ENCODE data around the gene ZNF143. TPM values are rescaled to one million over a fixed set of nuclear protein-coding genes. Genes with fewer than 3 reads are reported as not detected.

The ZNF143 gene
- total RNA-seq, 3 donors from 2014 or later (not counting 1 experiment from before 2014, with no cell fraction given), result 27.4 to 32.7 (median 32.6) TPM

GRCh38 chr11:9462172-9462799 is 1.5 kb downstream of the ZNF143 start:
- H3K27me3 ChIP-seq (ENCODE audit: control insufficient read depth, insufficient read depth, low read length), result no peaks in the 10 kb centered on the region

GRCh38 chr11:9462806-9463537 is 2.2 kb downstream of the ZNF143 start:
- H3K27ac Mint-ChIP-seq, result peak overlapping the region; percentile 98 to 99
- ATAC-seq (no peak), DNase-seq (no peak)
- peak overlapping the region; percentile 80 for H3K4me3 Mint-ChIP-seq
- Histone ChIP-seq H3K4me3 (ENCODE audit: low read length) (no peak overlapping the region), H3K27ac (ENCODE audit: low read length) (no peak overlapping the region), H3K27me3 (ENCODE audit: control insufficient read depth, insufficient read depth, low read length) (no peaks in the 10 kb centered on the region), H3K36me3 (ENCODE audit: control insufficient read depth, insufficient read depth, low read length) (no peaks in the 10 kb centered on the region), H3K4me1 (ENCODE audit: control insufficient read depth, insufficient read depth, low read length) (peaks cover 14% of the 10 kb centered on the region), H3K9me3 (ENCODE audit: control insufficient read depth, insufficient read depth, low read length) (no peaks in the 10 kb centered on the region)
- no peaks in the 10 kb centered on the region for H3K27me3 Mint-ChIP-seq (ENCODE audit: low read depth in 2 of 2)
- peaks cover 37% of the 10 kb centered on the region in 2 donors for H3K4me1 Mint-ChIP-seq
- WGBS (ENCODE audit: insufficient coverage), result 81% methylated on average over 7 of the region's 8 CpGs
- no peaks in the 10 kb centered on the region for H3K9me3 Mint-ChIP-seq
- intact Hi-C loops (cut with micrococcal nuclease), result loop anchor here (5.0 kb wide), 2 partner anchors 44 to 149 kb away; no protein-coding TSS in a partner anchor
- H3K36me3 Mint-ChIP-seq, result no peaks in the 10 kb centered on the region
- TF ChIP-seq CTCF (IDR thresholded peaks at IDR 0.05), result no peak

More at GRCh38 chr11:9462172-9462799, 1.5 kb downstream of the ZNF143 start:
- 71% methylated on average over 15 of the region's 16 CpGs for WGBS (ENCODE audit: insufficient coverage)
- no peak for ATAC-seq
- peak overlapping the region; percentile 75 for H3K4me3 ChIP-seq (ENCODE audit: low read length)
- no peak for TF ChIP-seq CTCF (IDR thresholded peaks at IDR 0.05)
- Mint-ChIP-seq H3K9me3 (no peaks in the 10 kb centered on the region), H3K27me3 (ENCODE audit: low read depth in 2 of 2) (no peaks in the 10 kb centered on the region), H3K27ac (peak overlapping the region; percentile 98 to 99), H3K36me3 (no peaks in the 10 kb centered on the region), H3K4me1 (peaks cover 35 to 37% of the 10 kb centered on the region in 2 donors), H3K4me3 (peak overlapping the region; percentile 99)
- intact Hi-C loops (cut with micrococcal nuclease), result loop anchor here (5.0 kb wide), 2 partner anchors 45 to 150 kb away; no protein-coding TSS in a partner anchor
- no peak for DNase-seq
- peaks cover 14% of the 10 kb centered on the region for H3K4me1 ChIP-seq (ENCODE audit: control insufficient read depth, insufficient read depth, low read length)
- H3K27ac ChIP-seq (ENCODE audit: low read length), result peak overlapping the region; percentile 98
- no peaks in the 10 kb centered on the region for H3K36me3 ChIP-seq (ENCODE audit: control insufficient read depth, insufficient read depth, low read length)
- H3K9me3 ChIP-seq (ENCODE audit: control insufficient read depth, insufficient read depth, low read length), result no peaks in the 10 kb centered on the region

DNA sequence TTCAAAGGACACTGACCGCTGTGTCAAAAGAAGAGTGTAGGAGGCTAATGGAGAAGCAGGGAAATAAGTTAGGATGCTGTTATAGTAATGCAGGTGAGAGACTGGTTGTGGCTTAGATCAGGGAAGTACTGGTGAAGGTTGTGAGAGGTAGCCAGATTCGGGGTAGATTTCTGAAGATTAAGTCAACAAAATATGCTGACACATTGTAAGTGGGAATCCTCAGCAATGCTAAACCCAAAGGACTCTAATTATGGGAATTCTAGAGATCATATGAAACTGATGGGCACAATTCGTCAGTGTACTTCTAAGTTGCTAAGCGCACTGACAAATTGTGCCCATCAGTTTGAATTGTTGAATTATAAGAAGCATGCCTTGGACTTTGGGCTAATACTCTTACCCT is 10.0 kb downstream of the ZNF143 start:
- Histone ChIP-seq H3K27me3 (ENCODE audit: control insufficient read depth, insufficient read depth, low read length) (no peaks in the 10 kb centered on the region), H3K27ac (ENCODE audit: low read length) (no peak overlapping the region), H3K36me3 (ENCODE audit: control insufficient read depth, insufficient read depth, low read length) (peaks cover 35% of the 10 kb centered on the region), H3K4me3 (ENCODE audit: low read length) (no peak overlapping the region), H3K9me3 (ENCODE audit: control insufficient read depth, insufficient read depth, low read length) (no peaks in the 10 kb centered on the region), H3K4me1 (ENCODE audit: control insufficient read depth, insufficient read depth, low read length) (no peaks in the 10 kb centered on the region)
- peaks cover 11% of the 10 kb centered on the region for H3K36me3 Mint-ChIP-seq
- WGBS (ENCODE audit: insufficient coverage), result 93% methylated on average over 4 of the region's 4 CpGs
- no peak overlapping the region for H3K4me3 Mint-ChIP-seq
- no peak overlapping the region for H3K27ac Mint-ChIP-seq
- DNase-seq, result no peak
- no peak for TF ChIP-seq CTCF (IDR thresholded peaks at IDR 0.05)
- H3K4me1 Mint-ChIP-seq, result peaks cover 6 to 11% of the 10 kb centered on the region in 2 donors
- H3K9me3 Mint-ChIP-seq, result no peaks in the 10 kb centered on the region
- no peaks in the 10 kb centered on the region for H3K27me3 Mint-ChIP-seq (ENCODE audit: low read depth in 2 of 2)
- intact Hi-C loops (cut with micrococcal nuclease), result no loop called here
- no peak for ATAC-seq

All from natural killer cell (primary cell).